GM12873 (cell line): Measurements from ENCODE around the gene RP9.

Source experiments
- CTCF ChIP-seq: IDR thresholded peaks from 2 replicates; pipeline ENCODE4 v1.5.1; 2012; ENCODE audit warnings: low read depth, mild to moderate bottlenecking, moderate library complexity, low read length, control low read depth; ENCODE audit not compliant: insufficient read depth; ENCODE audit errors: missing control alignments

RP9 gene

GRCh38 chr7:33087858-33088257 is 21.3 kb downstream of the RP9 start:
- no peak for TF ChIP-seq CTCF

GRCh38 chr7:33087356-33087755 is 21.8 kb downstream of the RP9 start:
- TF ChIP-seq CTCF, result no peak

- TF ChIP-seq CTCF, result no peak
Observed at GRCh38 chr7:33079763-33080690, 29.2 kb downstream of the RP9 start.

GRCh38 chr7:33079096-33079495 is 30.1 kb downstream of the RP9 start:
- no peak for TF ChIP-seq CTCF

GRCh38 chr7:33076737-33077136 is 32.5 kb downstream of the RP9 start:
- no peak for TF ChIP-seq CTCF

GRCh38 chr7:33075818-33076518 is 33.2 kb downstream of the RP9 start:
- TF ChIP-seq CTCF, result no peak

- no peak for TF ChIP-seq CTCF
Observed at GRCh38 chr7:33073243-33073642, 36.0 kb downstream of the RP9 start.
